GM19238 (cell line): ENCODE results near the gene ATAD1.
A peak's percentile ranks its signal among the peaks of the same experiment; 100 is the strongest.
"Not testable (repeated sequence)": the region's sequence is repeated elsewhere in the genome, so short reads cannot be mapped to it uniquely, and the experiment has no call there.

Experiments
- DNase-seq: peaks from one replicate; pipeline ENCODE4 v3.0.0; 2011; ENCODE audit warnings: low spot score; ENCODE audit not compliant: insufficient read length

ATAD1 gene, protein sequence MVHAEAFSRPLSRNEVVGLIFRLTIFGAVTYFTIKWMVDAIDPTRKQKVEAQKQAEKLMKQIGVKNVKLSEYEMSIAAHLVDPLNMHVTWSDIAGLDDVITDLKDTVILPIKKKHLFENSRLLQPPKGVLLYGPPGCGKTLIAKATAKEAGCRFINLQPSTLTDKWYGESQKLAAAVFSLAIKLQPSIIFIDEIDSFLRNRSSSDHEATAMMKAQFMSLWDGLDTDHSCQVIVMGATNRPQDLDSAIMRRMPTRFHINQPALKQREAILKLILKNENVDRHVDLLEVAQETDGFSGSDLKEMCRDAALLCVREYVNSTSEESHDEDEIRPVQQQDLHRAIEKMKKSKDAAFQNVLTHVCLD

DNA sequence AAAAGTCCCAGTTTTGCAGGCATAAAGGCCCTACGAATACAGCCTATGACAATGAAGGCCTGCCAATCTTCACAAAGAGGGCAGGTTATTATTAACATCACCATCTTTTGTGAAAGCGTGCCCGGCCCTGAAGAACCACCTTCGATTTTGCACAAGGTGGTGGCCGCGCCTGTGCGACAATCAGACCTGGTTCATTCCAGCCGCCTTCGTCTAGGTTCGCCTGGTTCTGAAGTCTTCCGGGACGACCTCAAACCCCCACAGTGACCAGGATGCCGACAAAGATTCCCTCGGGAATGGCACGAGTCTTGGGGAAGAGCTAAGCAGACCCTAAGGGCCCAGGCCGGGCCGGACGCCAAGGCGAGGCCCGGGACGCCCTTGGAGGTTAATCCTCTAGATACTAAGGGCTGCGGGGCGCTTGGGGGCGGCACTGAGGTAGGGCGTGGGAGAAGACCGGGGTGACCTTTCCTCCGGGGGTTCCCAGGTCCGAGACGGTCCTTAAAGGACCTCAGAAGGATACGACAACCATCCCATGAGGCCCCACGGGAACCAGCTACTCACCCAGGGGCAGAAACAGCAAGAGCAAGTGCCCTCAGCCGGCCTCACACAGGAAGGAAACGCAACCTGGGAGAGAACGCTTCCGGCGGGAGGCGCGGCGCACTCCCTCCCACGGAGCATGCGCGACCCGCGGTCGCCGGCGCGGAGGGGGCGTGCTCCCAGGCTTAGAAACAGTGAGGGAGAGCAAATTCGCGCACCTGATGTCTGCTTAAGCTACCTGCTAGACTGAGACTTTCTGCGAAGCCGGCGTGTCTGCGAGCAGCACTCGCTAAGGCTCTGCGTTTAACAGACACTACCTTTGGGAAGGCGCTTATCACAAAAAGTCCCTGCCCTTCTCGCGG is at the start of gene ATAD1:
Gene ATAD1 (minus strand): TSS at position 618 of the 896 bp plus-strand sequence. CDS start 3,627 bp downstream, outside the sequence.
- DNase-seq = peak; percentile 58

DNA sequence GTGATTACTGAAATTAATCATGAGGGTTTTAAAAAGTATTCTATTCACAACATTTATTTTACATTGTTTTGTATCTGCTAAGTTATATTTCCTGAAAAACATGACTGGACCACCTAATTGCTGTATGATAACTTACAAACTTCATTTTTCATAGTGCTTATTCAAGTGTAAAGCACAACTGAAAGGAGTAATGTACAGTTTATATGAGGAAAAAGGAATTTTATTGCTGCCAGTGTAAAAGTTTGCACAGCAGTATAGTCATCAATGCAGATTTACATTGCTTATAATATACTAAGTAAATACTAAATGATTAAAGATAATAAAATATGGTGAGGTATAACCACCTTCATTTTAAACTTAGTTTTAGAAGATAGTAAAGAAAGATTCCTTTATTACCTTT is 49.4 kb upstream of the ATAD1 start:
- DNase-seq = no peak

DNA sequence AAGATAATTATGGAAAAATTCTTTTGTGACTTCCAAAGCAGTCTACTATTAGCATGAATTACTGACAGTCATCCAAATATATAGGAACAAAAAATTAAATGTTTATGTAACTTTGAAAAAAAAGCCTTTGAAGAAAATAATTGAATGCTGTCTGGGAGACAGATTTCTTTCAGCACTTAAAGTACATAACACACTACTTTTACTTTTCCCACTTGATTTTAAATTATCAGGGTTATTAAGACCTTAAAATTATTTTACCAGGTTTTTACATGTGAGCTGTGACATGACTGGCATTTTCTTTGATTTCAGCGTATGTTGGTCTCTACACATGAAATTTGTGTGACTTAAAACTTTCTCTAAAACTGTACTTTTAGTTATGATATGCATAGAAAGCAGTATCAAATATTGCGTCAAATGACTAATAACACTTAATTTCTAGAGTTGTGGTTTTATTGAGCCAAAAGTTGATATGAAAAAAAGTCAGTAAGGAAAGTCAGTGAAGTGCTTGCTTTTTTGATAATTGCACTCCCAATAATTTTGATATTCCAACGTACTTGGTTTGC is 48.5 kb upstream of the ATAD1 start:
- no peak for DNase-seq

DNA sequence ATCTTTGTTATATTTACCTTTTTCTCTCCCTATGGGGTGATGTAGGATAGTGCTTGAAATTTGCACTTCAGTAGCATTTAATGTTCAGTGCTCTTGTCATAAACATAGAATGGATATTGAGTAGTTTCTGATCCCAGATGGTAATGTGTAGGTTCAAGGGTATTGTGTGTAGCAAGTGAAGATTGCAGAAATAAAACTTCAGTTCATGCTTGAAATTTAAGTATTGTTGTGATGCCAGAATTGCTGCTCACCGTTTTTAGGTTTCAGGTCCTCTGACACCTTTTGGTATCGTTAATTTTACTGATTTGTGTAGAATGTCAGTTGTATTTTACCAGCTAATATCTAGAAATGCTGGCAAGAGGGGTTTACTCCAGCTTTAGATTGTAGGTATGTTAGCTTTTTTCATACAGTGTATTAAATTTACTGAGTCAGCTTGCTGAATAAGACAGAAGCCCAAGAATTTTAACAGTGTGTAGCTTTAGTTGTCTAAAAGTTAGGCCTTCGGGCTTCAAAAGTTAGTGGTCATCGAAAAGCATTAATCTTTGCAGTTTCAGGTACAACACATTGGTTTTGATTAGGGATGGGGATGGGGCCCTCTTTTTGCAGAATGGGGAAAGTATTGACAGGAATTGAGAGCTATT is 47.3 kb upstream of the ATAD1 start:
- no peak for DNase-seq

DNA sequence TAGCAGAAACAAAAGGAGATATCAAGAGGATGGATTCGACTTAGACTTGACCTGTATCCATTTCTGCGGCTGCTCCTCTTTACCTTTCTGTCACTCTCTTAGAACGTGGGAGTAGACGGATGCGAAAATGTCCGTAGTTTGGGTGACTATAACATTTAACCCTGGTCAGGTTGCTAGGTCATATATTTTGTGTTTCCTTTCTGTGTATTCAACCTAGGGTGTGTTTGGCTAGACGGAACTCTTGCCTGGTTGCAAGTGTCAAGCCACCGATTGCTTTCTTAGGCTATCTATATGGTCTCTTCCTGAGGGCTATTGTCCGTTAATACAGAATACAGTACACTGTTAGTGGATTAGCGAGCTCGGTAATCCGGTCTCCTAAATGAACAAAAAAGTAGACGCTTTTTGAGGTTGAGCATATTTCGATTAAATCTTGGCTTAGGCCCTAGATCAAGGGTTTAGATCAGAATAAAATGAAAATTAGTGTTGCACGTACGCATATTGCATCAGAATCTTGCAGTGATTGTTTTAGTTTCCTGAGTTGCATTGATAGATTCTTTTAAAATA is 46.6 kb upstream of the ATAD1 start:
- DNase-seq = no peak

DNA sequence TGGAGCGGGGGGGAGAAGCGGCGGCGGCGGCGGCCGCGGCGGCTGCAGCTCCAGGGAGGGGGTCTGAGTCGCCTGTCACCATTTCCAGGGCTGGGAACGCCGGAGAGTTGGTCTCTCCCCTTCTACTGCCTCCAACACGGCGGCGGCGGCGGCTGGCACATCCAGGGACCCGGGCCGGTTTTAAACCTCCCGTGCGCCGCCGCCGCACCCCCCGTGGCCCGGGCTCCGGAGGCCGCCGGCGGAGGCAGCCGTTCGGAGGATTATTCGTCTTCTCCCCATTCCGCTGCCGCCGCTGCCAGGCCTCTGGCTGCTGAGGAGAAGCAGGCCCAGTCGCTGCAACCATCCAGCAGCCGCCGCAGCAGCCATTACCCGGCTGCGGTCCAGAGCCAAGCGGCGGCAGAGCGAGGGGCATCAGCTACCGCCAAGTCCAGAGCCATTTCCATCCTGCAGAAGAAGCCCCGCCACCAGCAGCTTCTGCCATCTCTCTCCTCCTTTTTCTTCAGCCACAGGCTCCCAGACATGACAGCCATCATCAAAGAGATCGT is 46.0 kb upstream of the ATAD1 start:
- not testable (repeated sequence) for DNase-seq

DNA sequence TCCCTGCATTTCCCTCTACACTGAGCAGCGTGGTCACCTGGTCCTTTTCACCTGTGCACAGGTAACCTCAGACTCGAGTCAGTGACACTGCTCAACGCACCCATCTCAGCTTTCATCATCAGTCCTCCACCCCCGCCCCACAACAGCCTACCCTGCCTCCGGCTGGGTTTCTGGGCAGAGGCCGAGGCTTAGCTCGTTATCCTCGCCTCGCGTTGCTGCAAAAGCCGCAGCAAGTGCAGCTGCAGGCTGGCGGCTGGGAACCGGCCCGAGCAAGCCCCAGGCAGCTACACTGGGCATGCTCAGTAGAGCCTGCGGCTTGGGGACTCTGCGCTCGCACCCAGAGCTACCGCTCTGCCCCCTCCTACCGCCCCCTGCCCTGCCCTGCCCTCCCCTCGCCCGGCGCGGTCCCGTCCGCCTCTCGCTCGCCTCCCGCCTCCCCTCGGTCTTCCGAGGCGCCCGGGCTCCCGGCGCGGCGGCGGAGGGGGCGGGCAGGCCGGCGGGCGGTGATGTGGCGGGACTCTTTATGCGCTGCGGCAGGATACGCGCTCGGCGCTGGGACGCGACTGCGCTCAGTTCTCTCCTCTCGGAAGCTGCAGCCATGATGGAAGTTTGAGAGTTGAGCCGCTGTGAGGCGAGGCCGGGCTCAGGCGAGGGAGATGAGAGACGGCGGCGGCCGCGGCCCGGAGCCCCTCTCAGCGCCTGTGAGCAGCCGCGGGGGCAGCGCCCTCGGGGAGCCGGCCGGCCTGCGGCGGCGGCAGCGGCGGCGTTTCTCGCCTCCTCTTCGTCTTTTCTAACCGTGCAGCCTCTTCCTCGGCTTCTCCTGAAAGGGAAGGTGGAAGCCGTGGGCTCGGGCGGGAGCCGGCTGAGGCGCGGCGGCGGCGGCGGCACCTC is 45.3 kb upstream of the ATAD1 start, which contains the start of the genes KLLN and PTEN:
Gene KLLN (minus strand): TSS at position 481 of the 891 bp plus-strand sequence. CDS start 1,046 bp downstream, outside the sequence.
Gene PTEN (plus strand): TSS at position 573 of the 891 bp plus-strand sequence. CDS start 845 bp downstream, outside the sequence.
- DNase-seq = peak; percentile 66

DNA sequence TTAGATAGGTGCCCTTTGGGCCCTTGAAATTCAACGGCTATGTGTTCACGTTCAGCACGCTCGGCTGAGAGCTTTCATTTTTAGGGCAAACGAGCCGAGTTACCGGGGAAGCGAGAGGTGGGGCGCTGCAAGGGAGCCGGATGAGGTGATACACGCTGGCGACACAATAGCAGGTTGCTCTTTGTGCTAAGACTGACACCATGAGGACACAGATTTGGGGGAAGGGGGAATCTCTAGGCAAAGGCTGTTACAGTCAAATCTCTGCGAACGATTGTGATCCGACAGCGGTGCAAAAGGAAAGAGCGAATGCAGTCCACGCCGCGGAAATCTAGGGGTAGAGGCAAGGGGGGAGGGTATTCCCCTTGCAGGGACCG is 44.6 kb upstream of the ATAD1 start:
- no peak for DNase-seq

DNA sequence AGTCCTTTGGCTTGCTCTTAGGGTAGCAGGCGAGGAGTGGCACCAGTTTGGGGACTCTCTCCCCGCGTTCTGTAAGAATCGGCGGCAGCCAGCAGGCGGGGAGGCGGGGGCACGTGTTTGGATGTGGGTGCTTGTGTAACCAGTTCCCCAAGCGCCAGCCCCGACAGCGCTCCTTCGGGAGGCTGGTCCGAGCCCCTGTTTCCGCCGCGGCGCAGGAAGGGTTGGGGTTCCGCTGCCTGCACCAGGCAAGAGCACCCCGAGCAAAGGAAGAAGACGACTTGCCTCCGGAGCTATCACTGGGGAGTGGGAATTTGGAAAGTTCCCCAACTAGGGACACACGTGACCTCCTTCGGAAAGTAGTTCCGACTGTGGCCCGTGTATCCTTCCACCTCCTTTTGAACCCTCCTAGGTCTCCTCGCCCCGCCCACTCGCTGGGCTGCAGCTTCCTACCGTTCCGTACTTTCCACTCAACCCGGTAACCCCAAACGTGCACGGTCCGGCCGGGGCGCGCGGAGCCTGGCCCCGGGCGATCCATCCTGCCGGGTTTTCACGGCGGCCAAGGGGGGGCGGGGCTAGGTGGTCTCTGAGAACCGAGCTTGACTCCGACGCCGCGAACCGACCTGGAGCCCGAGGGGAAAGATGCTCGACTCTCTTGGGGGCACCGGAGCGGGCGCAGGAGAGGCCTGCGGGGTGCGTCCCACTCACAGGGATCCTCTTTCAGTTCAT is 44.1 kb upstream of the ATAD1 start:
- peak; percentile 70 for DNase-seq

DNA sequence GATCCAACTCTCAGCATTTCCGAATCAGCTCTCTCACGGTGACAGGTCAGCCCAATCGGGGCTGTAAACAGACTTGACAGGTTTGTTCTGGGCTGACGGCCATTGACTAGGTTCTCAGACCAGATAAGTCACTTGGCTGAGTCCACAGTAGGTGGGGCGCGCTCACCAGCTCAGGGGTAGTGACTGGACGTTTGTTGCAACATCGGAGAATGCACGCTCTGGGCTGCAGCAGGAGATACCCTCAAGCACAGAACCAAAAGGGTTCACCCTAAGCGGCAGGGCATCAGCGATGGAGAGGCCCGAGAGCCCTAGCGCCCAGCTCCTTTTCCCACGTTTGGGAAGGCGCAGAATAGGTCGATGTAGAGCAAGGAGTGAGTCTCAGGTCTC is 43.5 kb upstream of the ATAD1 start:
- DNase-seq = no peak

DNA sequence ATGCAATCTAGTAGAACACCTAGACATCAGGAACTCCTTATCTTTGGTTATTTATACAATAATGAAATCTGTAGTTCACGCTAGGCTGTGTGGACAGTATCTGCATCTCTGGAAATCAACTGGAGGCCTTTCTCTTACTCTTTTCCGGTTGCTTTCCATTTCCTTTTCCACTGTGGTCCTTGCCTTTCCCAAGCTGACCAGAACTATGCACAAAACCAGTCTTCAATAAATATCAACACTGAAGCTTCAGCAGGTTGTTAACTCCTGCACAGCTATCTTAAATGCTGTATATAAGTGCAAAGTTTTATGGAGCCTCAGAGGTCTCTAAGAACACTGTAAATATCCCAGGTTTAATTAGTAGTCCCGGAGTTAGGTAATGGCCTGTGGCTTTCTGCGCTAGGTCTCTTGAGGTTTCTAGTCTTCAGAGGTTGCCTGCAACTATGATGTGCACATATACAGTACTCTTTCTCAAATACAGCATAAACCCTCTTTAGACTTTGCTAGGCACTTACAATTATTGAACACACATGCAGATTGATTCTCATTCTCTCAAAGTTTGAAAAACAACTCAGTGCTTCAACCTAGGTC is 42.9 kb upstream of the ATAD1 start:
- no peak for DNase-seq

DNA sequence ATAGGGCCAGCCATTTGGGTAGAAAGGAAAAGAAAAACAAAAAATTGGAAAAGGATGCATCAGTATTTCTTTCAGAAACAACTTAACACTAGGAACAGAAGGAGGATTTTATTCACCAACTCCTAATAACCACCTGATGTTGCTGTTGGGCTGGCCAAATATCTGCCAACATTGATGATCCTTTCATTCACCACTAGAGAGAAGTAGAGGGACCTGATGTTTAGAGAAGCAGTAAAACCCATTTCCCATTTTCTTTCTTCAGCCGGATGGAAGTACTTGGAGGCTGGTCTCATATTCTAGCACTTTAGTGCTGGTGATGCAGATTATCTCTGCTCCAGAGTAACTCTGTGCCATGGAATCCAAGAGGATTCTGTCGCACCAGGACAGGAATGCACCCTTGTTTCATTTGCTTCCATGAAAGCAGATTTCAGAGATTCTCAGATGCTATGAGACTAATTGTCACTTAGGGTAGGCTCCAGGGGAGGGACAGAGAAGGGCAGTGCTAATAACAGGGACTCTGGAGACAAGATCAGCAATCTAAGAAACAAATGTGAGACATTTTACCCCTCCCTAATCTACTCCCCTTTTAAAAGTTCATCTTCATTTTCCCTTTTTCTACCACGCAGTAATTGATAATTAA is 42.2 kb upstream of the ATAD1 start:
- no peak for DNase-seq

DNA sequence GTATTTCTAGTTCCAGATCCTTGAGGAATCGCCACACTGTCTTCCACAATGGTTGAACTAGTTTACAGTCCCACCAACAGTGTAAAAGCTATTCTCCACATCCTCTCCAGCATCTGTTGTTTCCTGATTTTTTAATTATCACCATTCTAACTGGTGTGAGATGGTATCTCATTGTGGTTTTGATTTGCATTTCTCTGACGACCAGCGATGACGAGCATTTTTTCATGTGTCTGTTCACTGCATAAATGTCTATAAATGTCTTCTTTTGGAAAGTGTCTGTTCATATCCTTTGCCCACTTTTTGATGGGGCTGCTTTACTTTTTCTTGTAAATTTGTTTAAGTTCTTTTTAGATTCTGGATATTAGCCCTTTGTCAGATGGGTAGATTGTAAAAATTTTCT is 37.6 kb upstream of the ATAD1 start:
- DNase-seq = not testable (repeated sequence)

DNA sequence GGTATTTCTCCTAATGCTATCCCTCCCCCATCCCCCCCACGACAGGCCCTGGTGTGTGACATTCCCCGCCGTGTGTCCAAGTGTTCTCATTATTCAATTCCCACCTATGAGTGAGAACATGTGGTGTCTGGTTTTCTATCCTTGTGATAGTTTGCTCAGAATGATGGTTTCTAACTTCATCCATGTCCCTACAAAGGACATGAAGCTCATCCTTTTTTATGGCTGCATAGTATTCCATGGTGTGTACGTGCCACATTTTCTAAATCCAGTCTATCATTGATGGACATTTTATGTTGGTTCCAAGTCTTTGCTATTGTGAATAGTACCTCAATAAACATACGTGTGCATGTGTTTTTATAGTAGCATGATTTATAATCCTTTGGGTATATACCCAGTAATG is 37.2 kb upstream of the ATAD1 start:
- not testable (repeated sequence) for DNase-seq

DNA sequence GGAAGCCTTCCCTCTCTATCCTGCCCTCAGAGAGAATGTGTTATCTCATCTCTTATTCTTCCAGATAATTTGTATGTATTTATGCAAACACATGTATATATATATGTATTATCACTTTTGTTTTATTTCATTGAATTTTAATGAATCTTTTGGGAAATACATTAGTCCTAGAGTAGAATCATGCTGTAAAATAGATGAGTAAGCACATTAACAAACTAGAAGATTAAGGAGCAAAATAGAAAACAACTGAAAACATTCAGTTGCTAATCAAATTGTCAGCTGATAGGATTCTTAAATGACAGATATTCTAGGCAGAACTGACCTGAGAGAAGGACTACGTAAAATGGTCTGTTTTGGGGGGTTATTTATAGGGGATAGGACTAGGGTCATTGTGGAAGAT is 34.1 kb upstream of the ATAD1 start:
- DNase-seq = no peak

DNA sequence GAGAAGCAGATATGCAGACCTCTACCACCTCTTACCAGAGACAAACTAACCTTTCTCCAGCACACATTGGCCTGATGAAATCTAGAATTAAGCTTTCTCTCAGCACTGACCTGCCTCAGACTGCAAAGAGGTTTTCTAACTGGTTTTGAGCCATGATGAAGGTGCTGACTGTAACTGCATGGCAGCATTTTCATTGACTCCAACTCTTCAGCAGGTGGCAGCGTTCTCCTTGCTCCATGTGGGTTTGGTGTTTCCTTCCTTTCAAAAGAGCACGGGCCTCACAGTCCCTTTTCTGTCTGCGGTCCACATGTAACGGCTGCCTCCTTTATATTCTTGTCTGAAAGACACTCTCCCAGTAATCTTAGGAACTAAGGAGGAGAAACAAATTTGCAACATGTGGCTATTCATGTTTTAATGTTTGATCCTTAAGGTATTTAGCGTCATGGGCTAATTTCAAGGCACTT is 32.7 kb upstream of the ATAD1 start:
- no peak for DNase-seq

DNA sequence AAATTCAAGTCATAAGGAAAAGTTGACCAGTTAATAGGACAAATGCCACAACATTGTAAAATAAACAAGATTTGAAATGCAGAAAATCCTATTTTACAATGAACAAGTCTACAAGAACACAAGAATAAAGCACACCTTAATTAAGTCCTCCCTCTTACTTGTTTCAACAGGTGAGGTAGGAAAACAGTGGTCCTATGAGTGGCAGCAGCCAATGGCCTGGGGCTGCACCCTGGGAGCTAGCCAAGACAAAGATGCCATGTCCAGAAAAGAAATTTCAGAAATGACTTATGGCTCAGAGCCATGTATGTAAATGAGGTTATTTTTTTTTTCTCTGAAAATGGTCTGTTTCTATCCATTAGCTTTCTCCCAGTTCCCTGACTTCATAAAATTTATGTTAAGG is 31.0 kb upstream of the ATAD1 start:
- DNase-seq = no peak

DNA sequence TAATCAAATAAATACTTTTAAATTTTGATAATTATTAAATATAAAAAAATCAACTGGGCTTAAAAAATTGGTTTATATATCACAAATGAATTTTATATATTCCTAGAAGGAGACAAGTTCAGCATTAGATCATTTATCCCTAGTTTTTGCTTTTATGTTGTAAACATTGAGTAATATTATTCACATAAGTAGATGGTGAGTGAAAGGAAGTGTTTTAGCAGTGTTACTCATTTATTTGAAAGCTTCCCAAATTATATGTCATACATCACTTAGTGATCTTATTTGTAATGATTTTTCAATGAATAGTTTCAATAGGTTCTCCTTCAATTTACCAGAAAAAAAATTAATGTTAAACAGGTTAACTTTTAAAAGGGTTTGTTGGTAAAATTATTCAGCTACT is 29.5 kb upstream of the ATAD1 start:
- DNase-seq = no peak
